ENCODE measurements around the gene ABCC6. TPM values are rescaled to one million over a fixed set of nuclear protein-coding genes. Genes with fewer than 3 reads are reported as not detected.
"Not testable (repeated sequence)": the region's sequence is repeated elsewhere in the genome, so short reads cannot be mapped to it uniquely, and the experiment has no call there.

The ABCC6 gene
- total RNA-seq, 1 experiment from 2014 or later, result 2.9 TPM

DNA sequence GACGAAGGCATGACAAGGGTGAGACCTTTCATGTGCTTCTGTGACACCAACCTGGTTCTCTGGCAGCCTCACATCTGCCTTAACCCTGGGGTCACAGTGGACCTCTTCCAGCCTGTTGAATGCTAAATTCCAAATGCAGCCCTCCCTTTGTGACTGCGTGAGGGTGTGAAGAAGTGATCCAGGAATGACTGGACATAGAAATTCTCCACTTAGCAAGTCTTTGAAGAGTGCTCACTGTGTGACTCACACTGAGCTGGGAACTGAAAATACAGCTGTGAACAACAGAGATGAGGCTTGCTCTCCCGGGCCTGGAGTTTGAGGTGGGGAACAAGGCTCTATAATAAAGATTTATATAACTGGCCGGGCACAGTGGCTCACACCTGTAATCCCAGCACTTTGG, 23.9 kb downstream of the ABCC6 start:
- BruUV-seq (replicated peaks); CTCF ChIA-PET; POLR2A ChIA-PET; H3K4me3 ChIP-seq (ENCODE audit: low read depth in 2 of 2, low read length in 2 of 2); H3K9me3 ChIP-seq (ENCODE audit: control insufficient read depth, insufficient read depth, low read depth, low read length); DNase-seq (ENCODE audit: low read depth, low spot score); in situ Hi-C loops (cut with HindIII; ENCODE audit: low pct_unique_long_range_greater_than_20kb, low sequenced_read_pairs); ATAC-seq; H3K4me1 ChIP-seq (ENCODE audit: control insufficient read depth, insufficient read depth, low read length); H3K27ac ChIP-seq (ENCODE audit: low read length); H3K27me3 ChIP-seq (ENCODE audit: control insufficient read depth, insufficient read depth, low read length); H3K36me3 ChIP-seq (ENCODE audit: control insufficient read depth, insufficient read depth, low read length): not testable (repeated sequence)
- intact Hi-C loops (cut with micrococcal nuclease; ENCODE audit: unreplicated experiment), result loop anchor here (10.0 kb wide), 1 partner anchor 425 kb away; no protein-coding TSS in a partner anchor

DNA sequence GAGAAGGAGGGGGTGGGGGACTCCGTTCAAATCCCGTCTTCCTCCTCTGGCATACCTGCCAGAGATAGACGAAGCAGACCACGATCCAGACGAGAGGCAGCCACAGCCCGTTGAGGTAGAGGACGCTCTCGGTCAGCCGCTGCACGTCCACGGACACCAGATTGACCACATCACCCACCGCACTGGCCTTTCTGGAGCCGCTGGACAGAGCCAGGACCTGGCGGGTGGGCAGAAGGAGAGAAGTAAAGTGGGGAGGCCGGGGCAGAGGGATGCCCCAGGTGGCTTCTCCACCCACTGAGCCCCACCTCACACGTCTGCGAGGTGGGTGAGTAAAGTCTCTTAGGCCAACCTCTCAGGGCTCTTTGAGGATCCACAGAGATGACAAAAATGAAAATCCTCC, 25.3 kb downstream of the ABCC6 start:
- Histone ChIP-seq H3K9me3 (ENCODE audit: control insufficient read depth, insufficient read depth, low read depth, low read length) (no peaks in the 10 kb centered on the region), H3K27me3 (ENCODE audit: control insufficient read depth, insufficient read depth, low read length) (no peaks in the 10 kb centered on the region), H3K4me1 (ENCODE audit: control insufficient read depth, insufficient read depth, low read length) (no peaks in the 10 kb centered on the region), H3K27ac (ENCODE audit: low read length) (no peak overlapping the region), H3K36me3 (ENCODE audit: control insufficient read depth, insufficient read depth, low read length) (no peaks in the 10 kb centered on the region), H3K4me3 (ENCODE audit: low read depth in 2 of 2, low read length in 2 of 2) (no peak overlapping the region)
- DNase-seq (ENCODE audit: low read depth, low spot score) (no peak), ATAC-seq (no peak)
- CTCF ChIA-PET, result no interaction called here
- POLR2A ChIA-PET, result no interaction called here
- TF ChIP-seq TCF7L2 (IDR thresholded peaks at IDR 0.05; ENCODE audit: low read depth, low read length), result no peak
- TF ChIP-seq POLR2AphosphoS5 (IDR thresholded peaks at IDR 0.05; ENCODE audit: low read depth, low read length), result no peak
- TF ChIP-seq CTCF (IDR thresholded peaks at IDR 0.05), result no peak
- no peak for TF ChIP-seq SIN3A (IDR thresholded peaks at IDR 0.05; ENCODE audit: borderline replicate concordance, insufficient read depth, low read depth, low read length)
- TF ChIP-seq, protein P1, sequence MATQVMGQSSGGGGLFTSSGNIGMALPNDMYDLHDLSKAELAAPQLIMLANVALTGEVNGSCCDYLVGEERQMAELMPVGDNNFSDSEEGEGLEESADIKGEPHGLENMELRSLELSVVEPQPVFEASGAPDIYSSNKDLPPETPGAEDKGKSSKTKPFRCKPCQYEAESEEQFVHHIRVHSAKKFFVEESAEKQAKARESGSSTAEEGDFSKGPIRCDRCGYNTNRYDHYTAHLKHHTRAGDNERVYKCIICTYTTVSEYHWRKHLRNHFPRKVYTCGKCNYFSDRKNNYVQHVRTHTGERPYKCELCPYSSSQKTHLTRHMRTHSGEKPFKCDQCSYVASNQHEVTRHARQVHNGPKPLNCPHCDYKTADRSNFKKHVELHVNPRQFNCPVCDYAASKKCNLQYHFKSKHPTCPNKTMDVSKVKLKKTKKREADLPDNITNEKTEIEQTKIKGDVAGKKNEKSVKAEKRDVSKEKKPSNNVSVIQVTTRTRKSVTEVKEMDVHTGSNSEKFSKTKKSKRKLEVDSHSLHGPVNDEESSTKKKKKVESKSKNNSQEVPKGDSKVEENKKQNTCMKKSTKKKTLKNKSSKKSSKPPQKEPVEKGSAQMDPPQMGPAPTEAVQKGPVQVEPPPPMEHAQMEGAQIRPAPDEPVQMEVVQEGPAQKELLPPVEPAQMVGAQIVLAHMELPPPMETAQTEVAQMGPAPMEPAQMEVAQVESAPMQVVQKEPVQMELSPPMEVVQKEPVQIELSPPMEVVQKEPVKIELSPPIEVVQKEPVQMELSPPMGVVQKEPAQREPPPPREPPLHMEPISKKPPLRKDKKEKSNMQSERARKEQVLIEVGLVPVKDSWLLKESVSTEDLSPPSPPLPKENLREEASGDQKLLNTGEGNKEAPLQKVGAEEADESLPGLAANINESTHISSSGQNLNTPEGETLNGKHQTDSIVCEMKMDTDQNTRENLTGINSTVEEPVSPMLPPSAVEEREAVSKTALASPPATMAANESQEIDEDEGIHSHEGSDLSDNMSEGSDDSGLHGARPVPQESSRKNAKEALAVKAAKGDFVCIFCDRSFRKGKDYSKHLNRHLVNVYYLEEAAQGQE (IDR thresholded peaks at IDR 0.05; ENCODE audit: insufficient read depth in 1 of 2, low read depth in 2 of 2, low read length in 1 of 2), result no peak
- in situ Hi-C loops (cut with HindIII; ENCODE audit: low pct_unique_long_range_greater_than_20kb, low sequenced_read_pairs) (no loop called here), intact Hi-C loops (cut with micrococcal nuclease; ENCODE audit: unreplicated experiment) (loop anchor here (10.0 kb wide), 1 partner anchor 423 kb away; no protein-coding TSS in a partner anchor)
- no TSS peak for BruUV-seq (replicated peaks)

- intact Hi-C loops (cut with micrococcal nuclease; ENCODE audit: unreplicated experiment) (loop anchor here (10.0 kb wide), 1 partner anchor 423 kb away; no protein-coding TSS in a partner anchor), in situ Hi-C loops (cut with HindIII; ENCODE audit: low pct_unique_long_range_greater_than_20kb, low sequenced_read_pairs) (no loop called here)
- BruUV-seq (replicated peaks), result no TSS peak
- no peaks in the 10 kb centered on the region for H3K36me3 ChIP-seq (ENCODE audit: control insufficient read depth, insufficient read depth, low read length)
- POLR2A ChIA-PET, result no interaction called here
- DNase-seq (ENCODE audit: low read depth, low spot score) (no peak), ATAC-seq (no peak)
- no peaks in the 10 kb centered on the region for H3K27me3 ChIP-seq (ENCODE audit: control insufficient read depth, insufficient read depth, low read length)
- TF ChIP-seq, protein P1 (IDR thresholded peaks at IDR 0.05; ENCODE audit: insufficient read depth in 1 of 2, low read depth in 2 of 2, low read length in 1 of 2), result no peak
- TF ChIP-seq SIN3A (IDR thresholded peaks at IDR 0.05; ENCODE audit: borderline replicate concordance, insufficient read depth, low read depth, low read length), result no peak
- no peak for TF ChIP-seq POLR2AphosphoS5 (IDR thresholded peaks at IDR 0.05; ENCODE audit: low read depth, low read length)
- TF ChIP-seq CTCF (IDR thresholded peaks at IDR 0.05), result no peak
- TF ChIP-seq TCF7L2 (IDR thresholded peaks at IDR 0.05; ENCODE audit: low read depth, low read length), result no peak
- no peaks in the 10 kb centered on the region for H3K9me3 ChIP-seq (ENCODE audit: control insufficient read depth, insufficient read depth, low read depth, low read length)
- H3K27ac ChIP-seq (ENCODE audit: low read length), result no peak overlapping the region
- H3K4me1 ChIP-seq (ENCODE audit: control insufficient read depth, insufficient read depth, low read length), result no peaks in the 10 kb centered on the region
- CTCF ChIA-PET, result no interaction called here
- no peak overlapping the region for H3K4me3 ChIP-seq (ENCODE audit: low read depth in 2 of 2, low read length in 2 of 2)
These were observed 26.0 kb downstream of the ABCC6 start for GRCh38 chr16:16197331-16197730.
